ENCODE measurements around the gene TSPAN14.

TSPAN14 gene

GRCh38 chr10:80517416-80518142 lies 63.5 kb downstream of the TSPAN14 start:
- Mint-ChIP-seq H3K36me3 (ENCODE audit: low read depth) (peaks cover 18% of the 10 kb centered on the region), H3K4me1 (peaks cover 29% of the 10 kb centered on the region), H3K9me3 (no peaks in the 10 kb centered on the region), H3K4me3 (no peak overlapping the region), H3K27ac (peak overlapping the region; percentile 49), H3K27me3 (no peaks in the 10 kb centered on the region)
- DNase-seq (no peak), ATAC-seq (no peak)

DNA sequence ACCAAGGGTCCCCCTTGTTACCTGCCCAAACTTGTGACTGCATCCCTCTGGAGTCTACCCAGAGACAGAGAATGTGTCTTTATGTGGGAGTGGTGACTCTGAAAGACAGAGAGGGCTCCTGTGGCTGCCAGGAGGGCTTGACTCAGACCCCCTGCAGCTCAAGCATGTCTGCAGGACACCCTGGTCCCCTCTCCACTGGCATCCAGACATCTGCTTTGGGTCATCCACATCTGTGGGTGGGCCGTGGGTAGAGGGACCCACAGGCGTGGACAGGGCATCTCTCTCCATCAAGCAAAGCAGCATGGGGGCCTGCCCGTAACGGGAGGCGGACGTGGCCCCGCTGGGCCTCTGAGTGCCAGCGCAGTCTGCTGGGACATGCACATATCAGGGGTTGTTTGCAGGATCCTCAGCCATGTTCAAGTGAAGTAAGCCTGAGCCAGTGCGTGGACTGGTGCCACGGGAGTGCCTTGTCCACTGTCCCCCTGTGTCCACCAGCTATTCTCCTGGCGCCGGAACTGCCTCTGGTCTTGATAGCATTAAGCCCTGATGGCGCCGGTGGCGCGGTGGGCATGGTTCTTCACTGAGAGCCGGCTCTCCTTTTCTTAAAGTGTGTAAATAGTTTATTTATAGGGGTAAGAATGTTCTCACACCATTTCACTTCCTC lies 64.2 kb downstream of the TSPAN14 start:
- Mint-ChIP-seq H3K4me3 (no peak overlapping the region), H3K9me3 (no peaks in the 10 kb centered on the region), H3K27me3 (no peaks in the 10 kb centered on the region), H3K27ac (peak overlapping the region; percentile 73), H3K36me3 (ENCODE audit: low read depth) (peaks cover 17% of the 10 kb centered on the region), H3K4me1 (peaks cover 34% of the 10 kb centered on the region)
- ATAC-seq = no peak
- DNase-seq = no peak

DNA sequence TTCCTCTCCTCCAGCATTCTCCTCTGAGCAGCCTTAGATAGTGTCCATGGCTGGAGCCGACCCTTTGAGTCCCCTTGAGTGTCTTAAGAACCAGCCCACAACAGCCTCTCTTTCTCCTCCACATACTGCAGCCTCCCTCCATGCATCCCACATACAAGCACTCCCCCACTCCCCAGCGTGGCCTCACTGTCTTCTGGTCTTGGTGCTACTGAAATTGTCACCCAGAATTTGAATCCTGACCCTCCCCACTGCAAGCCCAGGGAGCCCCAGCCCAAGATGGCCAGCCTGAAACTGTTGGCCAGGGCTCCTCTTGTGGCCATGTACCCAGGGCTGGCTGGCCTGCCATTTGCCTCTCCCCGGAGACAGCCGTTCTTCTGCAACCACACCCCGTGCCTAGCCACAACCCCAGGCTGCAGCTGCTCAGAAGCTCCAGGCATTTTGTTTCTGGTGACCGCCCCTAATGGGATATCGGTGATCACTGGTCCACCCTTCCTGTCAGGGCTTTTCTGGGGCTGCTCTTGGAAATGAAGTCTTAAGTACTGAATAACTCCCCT lies 64.8 kb downstream of the TSPAN14 start:
- Mint-ChIP-seq H3K27ac (peak overlapping the region; percentile 73), H3K27me3 (no peaks in the 10 kb centered on the region), H3K36me3 (ENCODE audit: low read depth) (peaks cover 17% of the 10 kb centered on the region), H3K9me3 (no peaks in the 10 kb centered on the region), H3K4me1 (peaks cover 38% of the 10 kb centered on the region), H3K4me3 (no peak overlapping the region)
- DNase-seq (no peak), ATAC-seq (no peak)

DNA sequence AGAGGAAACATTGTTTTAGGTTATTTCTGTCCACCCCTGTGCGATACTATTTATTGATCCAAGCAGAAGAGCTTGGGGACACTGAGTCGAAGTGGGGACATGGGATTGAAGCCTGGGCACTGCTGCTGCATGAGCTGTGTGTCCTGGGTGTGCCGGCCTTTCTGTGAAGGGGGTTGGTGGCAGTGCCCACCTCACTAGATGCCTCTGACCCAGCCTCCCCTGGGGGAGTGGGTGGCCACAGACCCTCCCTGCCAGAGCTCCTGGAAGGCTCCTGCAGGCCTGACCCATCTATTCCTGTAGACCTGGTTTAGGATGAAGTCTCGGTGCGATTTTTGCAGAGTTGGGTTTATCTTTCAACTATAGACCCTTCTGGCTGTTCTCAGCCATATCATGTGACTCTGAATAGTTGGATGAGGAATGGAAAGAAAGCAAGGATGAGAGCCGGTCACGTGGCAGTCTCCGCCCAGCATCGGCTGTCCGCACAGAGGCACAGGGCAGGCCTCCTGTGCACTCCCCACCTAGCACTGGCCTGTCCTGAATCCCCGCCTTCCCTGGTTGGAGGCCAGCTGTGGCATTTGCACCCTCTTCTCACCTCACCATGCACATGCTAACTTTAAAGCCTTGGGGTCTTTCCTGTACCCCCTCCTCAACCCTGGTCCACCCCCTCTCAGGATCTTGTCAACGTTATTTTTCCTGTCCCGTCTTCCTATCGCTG lies 66.0 kb downstream of the TSPAN14 start:
- Mint-ChIP-seq H3K9me3 (no peaks in the 10 kb centered on the region), H3K4me3 (no peak overlapping the region), H3K27ac (peak overlapping the region; percentile 60), H3K4me1 (peaks cover 49% of the 10 kb centered on the region), H3K27me3 (no peaks in the 10 kb centered on the region), H3K36me3 (ENCODE audit: low read depth) (peaks cover 15% of the 10 kb centered on the region)
- ATAC-seq = no peak
- DNase-seq = no peak

DNA sequence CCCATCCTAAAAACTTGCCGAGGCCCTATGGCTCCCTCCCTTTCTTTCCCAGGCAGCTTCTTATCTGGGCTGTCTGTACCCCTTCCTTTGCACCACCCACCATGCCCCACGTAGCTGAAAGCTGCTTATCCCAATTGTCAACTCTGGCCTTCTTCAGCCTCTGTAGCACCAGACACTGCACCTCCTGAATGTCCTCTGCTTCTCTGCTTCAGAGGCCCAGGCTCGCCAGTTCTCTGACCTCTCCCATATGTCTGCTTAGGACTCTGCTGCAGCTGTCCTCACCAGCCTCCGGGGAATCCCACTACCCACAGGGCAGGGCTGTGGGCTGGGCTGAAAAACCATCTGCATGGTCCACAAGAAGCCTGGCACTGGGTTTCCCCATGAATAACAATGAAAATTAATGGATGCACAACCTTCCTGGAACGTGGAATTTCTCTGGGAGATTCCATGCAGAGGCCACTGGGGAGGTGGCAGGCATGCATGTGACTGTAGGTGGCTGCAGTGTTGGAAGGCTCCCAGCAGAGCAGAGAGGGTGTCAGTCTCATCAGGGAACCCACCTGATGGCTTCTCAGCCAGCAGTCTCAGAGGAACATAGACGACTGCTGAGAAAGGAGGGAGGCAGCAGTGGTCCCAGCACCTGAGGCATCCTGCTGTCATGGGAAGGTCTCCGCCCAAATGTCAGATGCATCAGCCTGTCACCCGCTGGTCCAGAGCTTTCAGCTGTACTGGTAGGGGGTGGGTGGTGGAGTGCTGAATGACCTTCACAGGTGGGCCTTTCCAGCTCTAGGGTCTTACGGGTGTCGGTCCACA lies 66.8 kb downstream of the TSPAN14 start:
- H3K4me3 Mint-ChIP-seq = no peak overlapping the region

GRCh38 chr10:80522756-80523363 lies 68.8 kb downstream of the TSPAN14 start:
- peaks cover 6% of the 10 kb centered on the region for H3K36me3 Mint-ChIP-seq (ENCODE audit: low read depth)
- H3K27ac Mint-ChIP-seq = peak overlapping the region; percentile 60
- no peaks in the 10 kb centered on the region for H3K9me3 Mint-ChIP-seq
- DNase-seq (no peak), ATAC-seq (peak; percentile 48)
- no peak overlapping the region for H3K4me3 Mint-ChIP-seq
- peaks cover 60% of the 10 kb centered on the region for H3K4me1 Mint-ChIP-seq
- H3K27me3 Mint-ChIP-seq = no peaks in the 10 kb centered on the region

More for the DNA sequence above, 66.8 kb downstream of the TSPAN14 start:
- Mint-ChIP-seq H3K27me3 (no peaks in the 10 kb centered on the region), H3K36me3 (ENCODE audit: low read depth) (peaks cover 13% of the 10 kb centered on the region), H3K27ac (peak overlapping the region; percentile 60), H3K9me3 (no peaks in the 10 kb centered on the region), H3K4me1 (peaks cover 54% of the 10 kb centered on the region)
- DNase-seq (no peak), ATAC-seq (no peak)

GRCh38 chr10:80523773-80524172 lies 69.7 kb downstream of the TSPAN14 start:
- no peak overlapping the region for H3K27ac Mint-ChIP-seq
- H3K9me3 Mint-ChIP-seq = no peaks in the 10 kb centered on the region
- H3K4me1 Mint-ChIP-seq = peaks cover 62% of the 10 kb centered on the region
- no peaks in the 10 kb centered on the region for H3K27me3 Mint-ChIP-seq
- no peak for ATAC-seq
- no peak for DNase-seq
- H3K4me3 Mint-ChIP-seq = no peak overlapping the region
- peaks cover 6% of the 10 kb centered on the region for H3K36me3 Mint-ChIP-seq (ENCODE audit: low read depth)

DNA sequence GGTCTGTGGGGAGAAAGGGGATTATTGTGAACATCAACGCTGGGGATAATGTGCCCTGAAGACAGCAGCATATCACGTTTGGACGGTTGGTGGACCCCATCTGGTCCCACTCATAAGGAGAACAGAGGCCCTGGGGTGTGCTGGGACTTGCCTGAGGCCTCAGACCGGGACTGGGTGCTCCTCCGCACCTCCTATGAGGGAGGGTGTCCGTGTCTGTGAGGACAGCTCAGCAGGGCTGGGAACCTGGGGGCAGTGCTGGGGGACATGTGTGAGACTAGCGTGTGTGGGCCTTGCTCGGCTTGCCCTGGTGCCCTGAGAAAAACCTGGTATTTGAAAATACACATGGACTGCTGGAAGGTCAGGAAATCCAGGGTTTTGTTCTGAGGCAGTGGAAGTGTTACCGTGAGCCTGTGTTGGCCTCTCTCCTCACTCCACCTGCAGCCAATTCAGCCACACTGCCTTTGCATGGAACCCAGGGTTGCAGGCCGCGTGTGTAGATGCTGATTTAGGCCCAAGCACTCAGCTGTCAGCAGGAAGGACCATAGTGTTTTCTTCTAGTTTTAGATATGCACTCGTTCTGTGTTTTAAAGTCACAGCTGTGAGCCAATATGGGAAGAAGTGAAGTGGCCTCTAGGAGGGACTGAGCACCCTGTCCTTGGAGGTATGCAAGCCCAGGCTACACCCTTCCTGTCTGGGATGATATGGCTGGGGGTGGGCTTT lies 70.2 kb downstream of the TSPAN14 start:
- Mint-ChIP-seq H3K4me3 (no peak overlapping the region), H3K36me3 (ENCODE audit: low read depth) (peaks cover 6% of the 10 kb centered on the region), H3K27me3 (no peaks in the 10 kb centered on the region), H3K27ac (no peak overlapping the region), H3K9me3 (no peaks in the 10 kb centered on the region), H3K4me1 (peaks cover 63% of the 10 kb centered on the region)
- ATAC-seq (peak; percentile 7), DNase-seq (no peak)

GRCh38 chr10:80526218-80526617 lies 72.1 kb downstream of the TSPAN14 start:
- no peaks in the 10 kb centered on the region for H3K27me3 Mint-ChIP-seq
- H3K27ac Mint-ChIP-seq = no peak overlapping the region
- ATAC-seq (no peak), DNase-seq (no peak)
- H3K4me3 Mint-ChIP-seq = no peak overlapping the region
- H3K36me3 Mint-ChIP-seq (ENCODE audit: low read depth) = no peaks in the 10 kb centered on the region
- peaks cover 73% of the 10 kb centered on the region for H3K4me1 Mint-ChIP-seq
- H3K9me3 Mint-ChIP-seq = no peaks in the 10 kb centered on the region

DNA sequence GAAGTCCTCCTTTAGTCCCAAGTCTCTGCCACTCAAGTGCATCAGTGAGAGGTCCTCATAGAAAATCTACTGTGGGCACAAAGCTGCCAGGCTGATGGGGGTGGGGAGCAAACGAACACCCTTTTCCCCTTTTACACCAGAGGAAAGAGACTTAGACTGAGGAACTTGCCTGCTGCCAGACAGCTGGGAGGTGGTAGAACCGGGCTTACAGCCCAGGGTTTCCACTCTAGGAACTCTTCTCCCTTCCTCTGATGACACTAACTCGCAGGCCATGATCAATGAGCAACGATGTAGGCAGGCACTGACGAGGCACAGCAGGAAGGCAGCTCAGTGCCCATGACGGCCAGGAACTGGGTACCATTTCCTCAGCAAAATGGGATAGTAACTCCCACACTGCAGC lies 72.6 kb downstream of the TSPAN14 start:
- Mint-ChIP-seq H3K27me3 (no peaks in the 10 kb centered on the region), H3K27ac (no peak overlapping the region), H3K9me3 (no peaks in the 10 kb centered on the region), H3K4me1 (peaks cover 77% of the 10 kb centered on the region), H3K36me3 (ENCODE audit: low read depth) (no peaks in the 10 kb centered on the region), H3K4me3 (no peak overlapping the region)
- DNase-seq (no peak), ATAC-seq (no peak)

DNA sequence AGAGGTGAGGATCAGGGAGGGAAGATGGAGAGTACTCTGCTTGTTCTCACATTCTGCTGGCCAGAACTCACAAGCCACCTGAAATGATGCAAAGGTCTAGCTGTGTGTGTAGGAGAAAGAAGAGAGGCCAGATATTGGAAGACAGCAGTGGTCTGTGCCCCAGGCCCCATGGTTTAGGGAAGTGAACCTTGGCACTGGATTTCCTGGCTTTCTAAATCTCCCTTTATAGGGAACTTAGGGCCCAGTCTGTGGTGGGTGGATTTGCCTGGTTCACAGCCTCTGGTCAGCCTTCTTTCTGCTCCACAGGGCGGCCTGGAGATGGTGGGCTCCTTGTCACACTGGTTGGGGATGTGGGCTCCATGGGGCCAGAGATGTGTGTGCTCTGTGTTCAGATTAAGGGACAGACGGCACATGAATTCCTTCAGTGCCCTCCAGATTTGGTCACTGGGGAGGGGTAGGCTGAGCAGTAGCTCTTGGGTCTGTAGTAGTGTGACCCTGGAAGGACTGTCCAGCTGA lies 74.1 kb downstream of the TSPAN14 start:
- DNase-seq = no peak
- Mint-ChIP-seq H3K4me3 (no peak overlapping the region), H3K4me1 (peaks cover 73% of the 10 kb centered on the region), H3K27me3 (no peaks in the 10 kb centered on the region), H3K27ac (no peak overlapping the region), H3K9me3 (no peaks in the 10 kb centered on the region), H3K36me3 (ENCODE audit: low read depth) (no peaks in the 10 kb centered on the region)
- ATAC-seq = no peak

- Mint-ChIP-seq H3K4me3 (no peak overlapping the region), H3K27ac (no peak overlapping the region), H3K4me1 (peaks cover 68% of the 10 kb centered on the region), H3K27me3 (no peaks in the 10 kb centered on the region), H3K36me3 (ENCODE audit: low read depth) (no peaks in the 10 kb centered on the region), H3K9me3 (no peaks in the 10 kb centered on the region)
- ATAC-seq (no peak), DNase-seq (no peak)
These were observed 74.8 kb downstream of the TSPAN14 start for GRCh38 chr10:80528901-80529300.

GRCh38 chr10:80529604-80530003 lies 75.5 kb downstream of the TSPAN14 start:
- ATAC-seq (no peak), DNase-seq (no peak)
- no peaks in the 10 kb centered on the region for H3K27me3 Mint-ChIP-seq
- H3K4me3 Mint-ChIP-seq = no peak overlapping the region
- H3K27ac Mint-ChIP-seq = no peak overlapping the region
- peaks cover 61% of the 10 kb centered on the region for H3K4me1 Mint-ChIP-seq
- H3K9me3 Mint-ChIP-seq = no peaks in the 10 kb centered on the region
- H3K36me3 Mint-ChIP-seq (ENCODE audit: low read depth) = no peaks in the 10 kb centered on the region

Measured in activated naive CD8-positive, alpha-beta T cell treated with anti-CD3 and anti-CD28 coated beads, Interleukin-2, amount 50 U/mL, for 24 hours (primary cell).